Measurements from ENCODE around the gene CMSS1.

Gene CMSS1

GRCh38 chr3:100165926-100166550, 348.4 kb downstream of the CMSS1 start:
- DNase-seq (ENCODE audit: low read depth, low spot score), result no peak
- no peak overlapping the region for H3K4me3 ChIP-seq (ENCODE audit: low read length)

DNA sequence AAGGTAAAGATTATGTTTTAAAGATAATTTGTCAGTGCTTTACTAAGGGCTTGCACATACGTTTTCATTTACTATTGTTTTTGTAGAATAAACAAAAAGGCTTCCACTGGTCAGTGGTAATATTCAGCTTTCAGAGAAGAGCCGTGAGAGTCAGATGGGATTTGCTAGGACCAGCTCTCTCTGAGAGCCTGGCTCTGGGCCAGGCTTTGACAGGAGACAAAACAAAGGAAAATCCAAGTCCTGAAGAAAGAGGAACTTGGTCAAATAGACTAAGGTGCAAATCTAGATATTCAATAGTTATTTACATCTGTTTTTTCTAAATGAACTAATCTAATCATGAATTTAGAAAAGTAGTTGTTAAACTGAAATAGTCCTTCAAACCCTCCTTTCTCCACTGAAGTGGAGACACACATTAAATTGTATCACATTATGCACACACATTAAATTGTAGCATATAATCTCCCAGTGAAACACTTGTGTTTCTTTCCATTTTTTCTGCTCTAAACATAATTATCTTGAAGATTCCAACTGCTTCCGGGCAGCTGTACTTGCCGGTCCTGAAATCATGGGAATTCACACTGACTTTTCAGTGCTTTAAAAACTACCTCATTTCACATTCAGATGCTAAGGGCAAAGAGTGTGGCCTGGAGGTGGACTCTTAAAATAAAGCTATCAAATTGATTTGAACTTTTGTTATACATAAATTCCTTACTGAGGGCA, 351.7 kb downstream of the CMSS1 start:
- H3K4me3 ChIP-seq (ENCODE audit: low read length), result no peak overlapping the region
- DNase-seq (ENCODE audit: low read depth, low spot score), result no peak

- no peak overlapping the region for H3K4me3 ChIP-seq (ENCODE audit: low read length)
- no peak for DNase-seq (ENCODE audit: low read depth, low spot score)
These were observed 352.8 kb downstream of the CMSS1 start for GRCh38 chr3:100170486-100170885.

- no peak overlapping the region for H3K4me3 ChIP-seq (ENCODE audit: low read length)
- DNase-seq (ENCODE audit: low read depth, low spot score), result no peak
These were observed 353.7 kb downstream of the CMSS1 start for GRCh38 chr3:100171211-100171914.

DNA sequence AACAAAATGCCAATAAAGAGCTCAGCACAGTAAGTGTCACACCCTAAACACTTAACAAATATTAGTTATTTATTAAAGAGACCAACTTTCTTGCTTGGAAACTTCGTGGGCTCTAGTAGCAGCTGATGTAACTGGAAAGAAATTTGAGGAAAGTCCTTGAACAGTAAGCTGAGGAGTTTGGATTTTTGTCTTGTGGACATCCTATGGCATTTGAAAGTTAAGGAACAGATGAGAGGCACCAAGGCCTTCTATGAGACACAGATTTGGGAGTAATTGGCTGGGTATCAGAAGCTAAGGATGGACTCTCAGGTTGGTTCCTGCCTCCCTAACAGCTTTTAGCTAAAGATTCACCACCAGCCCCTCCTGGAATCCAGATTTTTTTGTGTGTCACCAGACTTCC, 356.3 kb downstream of the CMSS1 start:
- H3K4me3 ChIP-seq (ENCODE audit: low read length), result no peak overlapping the region
- DNase-seq (ENCODE audit: low read depth, low spot score), result no peak

- no peak overlapping the region for H3K4me3 ChIP-seq (ENCODE audit: low read length)
- DNase-seq (ENCODE audit: low read depth, low spot score), result no peak
These were observed 358.1 kb downstream of the CMSS1 start for GRCh38 chr3:100175637-100176280.

GRCh38 chr3:100179692-100180349, 362.2 kb downstream of the CMSS1 start:
- DNase-seq (ENCODE audit: low read depth, low spot score), result no peak
- H3K4me3 ChIP-seq (ENCODE audit: low read length), result no peak overlapping the region

- no peak overlapping the region for H3K4me3 ChIP-seq (ENCODE audit: low read length)
- DNase-seq (ENCODE audit: low read depth, low spot score), result no peak
These were observed 366.0 kb downstream of the CMSS1 start for GRCh38 chr3:100183608-100184125.

- no peak overlapping the region for H3K4me3 ChIP-seq (ENCODE audit: low read length)
- no peak for DNase-seq (ENCODE audit: low read depth, low spot score)
These were observed 367.4 kb downstream of the CMSS1 start for GRCh38 chr3:100184948-100185570.

DNA sequence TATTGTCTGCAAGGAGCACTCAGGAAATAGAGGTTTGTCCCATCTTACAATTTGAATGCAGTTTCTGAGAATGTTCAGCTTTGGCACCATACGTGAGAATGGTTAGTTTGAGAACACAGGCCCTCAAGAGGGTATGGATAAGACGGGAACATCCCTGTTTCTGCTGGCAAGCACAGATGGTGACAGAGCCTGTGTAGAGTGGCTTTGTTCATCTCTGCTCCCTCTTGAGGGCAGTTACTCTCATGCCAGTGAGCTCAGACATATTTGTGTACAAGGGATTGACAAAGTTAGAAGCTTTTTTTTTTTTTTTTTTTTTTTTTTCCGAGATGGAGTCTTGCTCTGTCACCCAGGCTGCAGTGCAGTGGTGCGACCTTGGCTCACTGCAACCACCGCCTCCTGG, 368.2 kb downstream of the CMSS1 start:
- DNase-seq (ENCODE audit: low read depth, low spot score), result no peak
- no peak overlapping the region for H3K4me3 ChIP-seq (ENCODE audit: low read length)

DNA sequence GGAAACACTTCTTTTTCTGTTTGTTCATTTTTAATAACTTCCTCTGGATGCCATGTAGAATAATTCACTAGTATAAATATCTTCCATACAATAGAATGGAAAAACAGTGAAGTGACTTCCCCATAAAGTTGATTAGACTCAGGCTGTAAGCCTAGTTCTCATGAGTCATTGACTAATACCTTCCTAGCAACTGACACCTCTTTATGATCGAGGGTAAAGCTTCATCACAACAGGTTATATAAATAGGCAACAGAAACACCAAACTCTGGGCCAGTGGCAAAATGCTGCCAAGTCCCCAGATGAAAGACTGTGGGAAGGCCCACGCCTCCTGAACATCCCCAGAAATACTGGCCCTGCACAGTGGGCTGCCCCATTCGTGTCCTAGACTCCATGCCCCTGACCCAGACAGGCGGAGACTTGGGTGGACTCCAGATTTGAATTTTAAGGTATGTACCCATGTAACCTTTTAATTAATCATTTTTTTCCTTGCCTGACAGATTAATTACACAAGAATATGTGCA, 371.8 kb downstream of the CMSS1 start:
- no peak for DNase-seq (ENCODE audit: low read depth, low spot score)

GRCh38 chr3:100195375-100195774, 377.7 kb downstream of the CMSS1 start:
- no peak for DNase-seq (ENCODE audit: low read depth, low spot score)
- no peak overlapping the region for H3K4me3 ChIP-seq (ENCODE audit: low read length)

More for the DNA sequence above, 371.8 kb downstream of the CMSS1 start:
- no peak overlapping the region for H3K4me3 ChIP-seq (ENCODE audit: low read length)

GRCh38 chr3:100197876-100198275, 380.2 kb downstream of the CMSS1 start:
- H3K4me3 ChIP-seq (ENCODE audit: low read length), result no peak overlapping the region
- DNase-seq (ENCODE audit: low read depth, low spot score), result no peak

- DNase-seq (ENCODE audit: low read depth, low spot score), result no peak
- H3K4me3 ChIP-seq (ENCODE audit: low read length), result no peak overlapping the region
These were observed 381.1 kb downstream of the CMSS1 start for GRCh38 chr3:100198579-100199269.

- no peak for DNase-seq (ENCODE audit: low read depth, low spot score)
- H3K4me3 ChIP-seq (ENCODE audit: low read length), result no peak overlapping the region
These were observed 387.5 kb downstream of the CMSS1 start for GRCh38 chr3:100205171-100205570.

- no peak for DNase-seq (ENCODE audit: low read depth, low spot score)
- no peak overlapping the region for H3K4me3 ChIP-seq (ENCODE audit: low read length)
These were observed 389.0 kb downstream of the CMSS1 start for GRCh38 chr3:100206687-100207086.

GRCh38 chr3:100207886-100208285, 390.2 kb downstream of the CMSS1 start:
- DNase-seq (ENCODE audit: low read depth, low spot score), result no peak
- H3K4me3 ChIP-seq (ENCODE audit: low read length), result no peak overlapping the region

- no peak for DNase-seq (ENCODE audit: low read depth, low spot score)
- no peak overlapping the region for H3K4me3 ChIP-seq (ENCODE audit: low read length)
These were observed 391.5 kb downstream of the CMSS1 start for GRCh38 chr3:100209169-100209568.

All from Jurkat, Clone E6-1 (cell line).